Activated CD8-positive, alpha-beta memory T cell treated with anti-CD3 and anti-CD28 coated beads, Interleukin-2, amount 50 U/mL, for 1 hour (primary cell): Measurements from ENCODE around the gene DSCAM.
"Not testable (repeated sequence)": the region's sequence is repeated elsewhere in the genome, so short reads cannot be mapped to it uniquely, and the experiment has no call there.

ENCODE experiments used
- DNase-seq: peaks from one replicate; pipeline ENCODE4 v3.0.0-alpha.2; 2020; ENCODE audit errors: extremely low read depth

The DSCAM gene

GRCh38 chr21:40052276-40052675 lies 794.7 kb downstream of the DSCAM start:
- DNase-seq, result no peak

GRCh38 chr21:40051801-40052200 lies 795.2 kb downstream of the DSCAM start:
- DNase-seq, result no peak

GRCh38 chr21:40049931-40050290 lies 797.0 kb downstream of the DSCAM start:
- DNase-seq, result no peak

- no peak for DNase-seq
These were observed 797.7 kb downstream of the DSCAM start for GRCh38 chr21:40049031-40049930.

GRCh38 chr21:40047993-40048730 lies 798.8 kb downstream of the DSCAM start:
- DNase-seq, result no peak

- no peak for DNase-seq
These were observed 799.7 kb downstream of the DSCAM start for GRCh38 chr21:40047211-40047610.

- no peak for DNase-seq
These were observed 803.1 kb downstream of the DSCAM start for GRCh38 chr21:40043866-40044265.

- no peak for DNase-seq
These were observed 803.5 kb downstream of the DSCAM start for GRCh38 chr21:40043423-40043822.

GRCh38 chr21:40041446-40041845 lies 805.5 kb downstream of the DSCAM start:
- no peak for DNase-seq

GRCh38 chr21:40033156-40033782 lies 813.7 kb downstream of the DSCAM start:
- DNase-seq, result not testable (repeated sequence)

- DNase-seq, result no peak
These were observed 817.1 kb downstream of the DSCAM start for GRCh38 chr21:40029888-40030287.

- DNase-seq, result not testable (repeated sequence)
These were observed 818.6 kb downstream of the DSCAM start for GRCh38 chr21:40028393-40028792.

GRCh38 chr21:40021558-40022351 lies 825.2 kb downstream of the DSCAM start:
- DNase-seq, result no peak

GRCh38 chr21:40020651-40021050 lies 826.3 kb downstream of the DSCAM start:
- DNase-seq, result no peak

- DNase-seq, result no peak
These were observed 828.0 kb downstream of the DSCAM start for GRCh38 chr21:40018871-40019475.

- no peak for DNase-seq
These were observed 830.3 kb downstream of the DSCAM start for GRCh38 chr21:40016667-40017066.

GRCh38 chr21:40016234-40016633 lies 830.7 kb downstream of the DSCAM start:
- no peak for DNase-seq

GRCh38 chr21:40015818-40016217 lies 831.1 kb downstream of the DSCAM start:
- no peak for DNase-seq

- DNase-seq, result no peak
These were observed 832.6 kb downstream of the DSCAM start for GRCh38 chr21:40014394-40014793.

- DNase-seq, result no peak
These were observed 833.8 kb downstream of the DSCAM start for GRCh38 chr21:40013001-40013735.

GRCh38 chr21:40011371-40011770 lies 835.6 kb downstream of the DSCAM start:
- no peak for DNase-seq
